IMR-90 (cell line): ENCODE measurements around the gene NAV2. TPM values are rescaled to one million over a fixed set of nuclear protein-coding genes. Genes with fewer than 3 reads are reported as not detected.

Source experiments
- ATAC-seq: fragments of 200-7000 bp; cut with Tn5 transposase; 2 replicates; pipeline ENCODE4 v1.9.1; 2020; ENCODE audit warnings: low read depth, mild to moderate bottlenecking, moderate library complexity
- BruUV-seq: library from RNA; stranded (reverse); fragments of 400-500 nt; replicated peaks from 2 replicates; lab custom pipeline; 2021; lab: Mats Ljungman, UMichigan
- CTCF ChIA-PET: fragments of 300-600 bp; formaldehyde crosslinking; extraction: SDS; loops from one replicate; lab custom pipeline; 2021; ENCODE audit warnings: antibody characterized with exemption; lab: Yijun Ruan, JAX
- POLR2A ChIA-PET: fragments of 300-600 bp; sonication (Branson Sonifier 250); formaldehyde crosslinking; loops from one replicate; lab custom pipeline; 2022; ENCODE audit warnings: antibody characterized with exemption; ENCODE audit not compliant: unreplicated experiment; lab: Charles Lee
- DNase-seq: peaks from one replicate; pipeline ENCODE4 v3.0.0; 2013
- H2AFZ ChIP-seq: replicated peaks from 2 replicates; pipeline ENCODE3; 2013; ENCODE audit warnings: low read length, mild to moderate bottlenecking; ENCODE audit not compliant: poor library complexity
- H2AK5ac ChIP-seq: 2 replicates; pipeline ENCODE4 v1.6.1; 2013; ENCODE audit warnings: low read depth, low read length, inconsistent platforms
- H2AK9ac ChIP-seq: replicated peaks from 2 replicates; pipeline ENCODE3; 2013; ENCODE audit warnings: mild to moderate bottlenecking, low read depth, low read length, moderate library complexity; ENCODE audit not compliant: poor library complexity
- H2BK120ac ChIP-seq: 2 replicates; pipeline ENCODE4 v1.6.1; 2013; ENCODE audit warnings: low read depth, low read length, inconsistent platforms
- H2BK15ac ChIP-seq: 3 replicates; pipeline ENCODE4 v1.6.1; 2013; ENCODE audit warnings: low read depth, low read length, inconsistent platforms
- H2BK20ac ChIP-seq: 2 replicates; pipeline ENCODE4 v1.6.1; 2013; ENCODE audit warnings: low read depth, mild to moderate bottlenecking, inconsistent platforms, low read length, moderate library complexity
- H2BK5ac ChIP-seq: 2 replicates; pipeline ENCODE4 v1.6.1; 2013; ENCODE audit warnings: mild to moderate bottlenecking, low read depth, low read length, inconsistent platforms; ENCODE audit not compliant: poor library complexity, severe bottlenecking
- H3K14ac ChIP-seq: replicated peaks from 2 replicates; pipeline ENCODE4 v1.6.1; 2013; ENCODE audit warnings: low read depth, low read length, inconsistent platforms
- H3K18ac ChIP-seq: 2 replicates; pipeline ENCODE4 v1.6.1; 2013; ENCODE audit warnings: low read depth, low read length, control low read depth
- H3K23ac ChIP-seq: 2 replicates; pipeline ENCODE4 v1.6.1; 2013; ENCODE audit warnings: low read depth, low read length, inconsistent platforms
- H3K27ac ChIP-seq: 2 replicates; pipeline ENCODE4 v1.5.1; 2013; ENCODE audit warnings: mild to moderate bottlenecking, control low read depth, low read length; ENCODE audit not compliant: insufficient read depth
- H3K27me3 ChIP-seq: 2 replicates; pipeline ENCODE4 v1.6.1; 2013; ENCODE audit warnings: low read length; ENCODE audit not compliant: control insufficient read depth, insufficient read depth
- H3K36me3 ChIP-seq: 2 replicates; pipeline ENCODE4 v1.6.1; 2013; ENCODE audit warnings: low read length, mixed read lengths; ENCODE audit not compliant: control insufficient read depth, insufficient read depth
- H3K4ac ChIP-seq: 2 replicates; pipeline ENCODE4 v1.6.1; 2013; ENCODE audit warnings: low read depth, low read length, inconsistent platforms
- H3K4me1 ChIP-seq: 2 replicates; pipeline ENCODE4 v1.6.1; 2013; ENCODE audit warnings: low read length, mixed read lengths; ENCODE audit not compliant: control insufficient read depth, insufficient read depth
- H3K4me2 ChIP-seq: 2 replicates; pipeline ENCODE4 v1.6.1; 2013; ENCODE audit warnings: low read depth, mild to moderate bottlenecking, control low read depth, low read length, moderate library complexity
- H3K4me3 ChIP-seq: 2 replicates; pipeline ENCODE4 v1.5.1; 2013; ENCODE audit warnings: low read depth, mild to moderate bottlenecking, control low read depth, low read length, moderate library complexity; ENCODE audit not compliant: insufficient read depth
- H3K56ac ChIP-seq: 2 replicates; pipeline ENCODE4 v1.6.1; 2013; ENCODE audit warnings: low read length, inconsistent platforms; ENCODE audit not compliant: insufficient read depth; ENCODE audit errors: extremely low read depth
- H3K79me1 ChIP-seq, 2 experiments: 2 replicates each; pipeline ENCODE4 v1.6.1; 2013; ENCODE audit warnings: low read length in 2 of 2, inconsistent platforms in 1 of 2, low read depth in 1 of 2
- H3K9ac ChIP-seq: 2 replicates; pipeline ENCODE4 v1.6.1; 2013; ENCODE audit warnings: low read depth, low read length, control low read depth
- H3K9me1 ChIP-seq: 2 replicates; pipeline ENCODE4 v1.6.1; 2013; ENCODE audit warnings: low read length, inconsistent platforms; ENCODE audit not compliant: insufficient read depth
- H3K9me3 ChIP-seq: 2 replicates; pipeline ENCODE4 v1.6.1; 2013; ENCODE audit warnings: low read length; ENCODE audit not compliant: control insufficient read depth, insufficient read depth
- H4K20me1 ChIP-seq: 2 replicates; pipeline ENCODE4 v1.6.1; 2013; ENCODE audit warnings: low read length, inconsistent platforms; ENCODE audit not compliant: insufficient read depth
- H4K5ac ChIP-seq: 2 replicates; pipeline ENCODE4 v1.6.1; 2013; ENCODE audit warnings: mild to moderate bottlenecking, low read depth, low read length, control low read depth
- H4K8ac ChIP-seq, 2 experiments: 2 replicates each; pipeline ENCODE4 v1.6.1; 2013; ENCODE audit warnings: low read depth in 2 of 2, low read length in 2 of 2, control low read depth in 1 of 2, inconsistent platforms in 1 of 2
- H4K91ac ChIP-seq: 2 replicates; pipeline ENCODE4 v1.6.1; 2013; ENCODE audit warnings: low read depth, low read length, inconsistent platforms; ENCODE audit not compliant: insufficient read depth
- CEBPB ChIP-seq: IDR thresholded peaks from 2 replicates; pipeline ENCODE4 v1.6.1; 2012; ENCODE audit warnings: low read depth, low read length, improper control_type of control experiment
- CHD1 ChIP-seq: IDR thresholded peaks from 2 replicates; pipeline ENCODE4 v1.6.1; 2012; ENCODE audit warnings: low read depth, low read length, improper control_type of control experiment
- CTCF ChIP-seq: conservative IDR thresholded peaks from 2 replicates; pipeline ENCODE4 v1.5.1; 2012; ENCODE audit warnings: mild to moderate bottlenecking, low read depth, low read length, improper control_type of control experiment
- ELK1 ChIP-seq: fragments of 150-350 bp; IDR thresholded peaks from 2 replicates; pipeline ENCODE4 v1.6.1; 2016; ENCODE audit warnings: low read depth, mild to moderate bottlenecking, low read length, moderate library complexity, borderline replicate concordance
- FOS ChIP-seq: fragments of 150-350 bp; IDR thresholded peaks from 2 replicates; pipeline ENCODE4 v1.6.1; 2016; ENCODE audit warnings: low read depth, low read length
- MAFK ChIP-seq: IDR thresholded peaks from 2 replicates; pipeline ENCODE4 v1.6.1; 2012; ENCODE audit warnings: low read depth, low read length, improper control_type of control experiment
- NFE2L2 ChIP-seq: fragments of 150-350 bp; IDR thresholded peaks from 2 replicates; pipeline ENCODE4 v1.6.1; 2016; ENCODE audit warnings: low read depth, mild to moderate bottlenecking, low read length
- POLR2A ChIP-seq: IDR thresholded peaks from 2 replicates; pipeline ENCODE4 v1.6.1; 2012; ENCODE audit warnings: mild to moderate bottlenecking, low read depth, low read length
- RAD21 ChIP-seq: IDR thresholded peaks from 2 replicates; pipeline ENCODE4 v1.6.1; 2012; ENCODE audit warnings: low read length, improper control_type of control experiment
- RCOR1 ChIP-seq: IDR thresholded peaks from 2 replicates; pipeline ENCODE4 v1.6.1; 2012; ENCODE audit warnings: mild to moderate bottlenecking, low read length, improper control_type of control experiment; ENCODE audit not compliant: insufficient replicate concordance
- RFX5 ChIP-seq: IDR thresholded peaks from 2 replicates; pipeline ENCODE4 v1.8.0; 2012; ENCODE audit warnings: low read depth, mild to moderate bottlenecking, low read length, moderate library complexity
- SMC3 ChIP-seq: fragments of 150-350 bp; IDR thresholded peaks from 2 replicates; pipeline ENCODE4 v1.6.1; 2016; ENCODE audit warnings: low read depth, mild to moderate bottlenecking, antibody characterized with exemption, low read length, moderate library complexity
- WGBS, 2 experiments: methylation state at CpG; one replicate each; pipeline versions ENCODE4 v1.1.5 to v1.1.7; 2013; ENCODE audit warnings: missing lambda C conversion rate in 2 of 2; ENCODE audit not compliant: insufficient read length in 1 of 2; ENCODE audit errors: extremely low coverage in 2 of 2; 5-methylcytosine and 5-hydroxymethylcytosine counted together
- dilution Hi-C: fragments of 300-500 bp; cut with HindIII; formaldehyde crosslinking; loops from one replicate; pipeline ENCODE4 v1.14.3; 2018; ENCODE audit warnings: low sequenced_read_pairs; ENCODE audit not compliant: unreplicated experiment
- in situ Hi-C: fragments of 300-500 bp; cut with MboI; formaldehyde crosslinking; loops from 3 replicates; pipeline ENCODE4 v1.14.3; 2019; ENCODE audit warnings: low sequenced_read_pairs, inconsistent platforms, mixed read lengths
- intact Hi-C: fragments of 100-400 bp; cut with micrococcal nuclease; formaldehyde crosslinking; loops from 2 replicates; pipeline ENCODE4 v1.10.0; 2022
- polyA plus RNA-seq, 3 experiments: library from polyadenylated mRNA; depleted of rRNA; stranded (reverse); fragments of >200 nt; gene quantifications; 2 replicates each; pipeline ENCODE4 v1.2.3, GENCODE V29; 2012; ENCODE audit warnings: low replicate concordance in 1 of 3
- total RNA-seq: library from RNA; depleted of rRNA; stranded (reverse); fragments of >200 nt; gene quantifications from 2 replicates; pipeline ENCODE4 v1.2.3, GENCODE V29; 2012

Gene NAV2
- total and polyA plus RNA-seq, 2 of the 4 experiments (the other 2 are of a cell fraction), result 4.5 to 12.6 TPM

GRCh38 chr11:20021771-20022362, 309.2 kb downstream of the NAV2 start:
- H3K9me3 ChIP-seq, result no peaks in the 10 kb centered on the region
- no peaks in the 10 kb centered on the region for H3K9me1 ChIP-seq
- no peak overlapping the region for H2BK120ac ChIP-seq
- H2AK9ac ChIP-seq, result no peak overlapping the region
- no peak overlapping the region for H2BK20ac ChIP-seq
- 0 out of 2 replicates have a peak overlapping the region, but pooled peaks have one; percentile 32 for H3K27ac ChIP-seq
- H2AFZ ChIP-seq, result no peak overlapping the region
- no peaks in the 10 kb centered on the region for H3K36me3 ChIP-seq
- no peak overlapping the region for H3K4me3 ChIP-seq
- no peak overlapping the region for H2AK5ac ChIP-seq
- no peak overlapping the region for H3K4ac ChIP-seq
- BruUV-seq, result no TSS peak
- CTCF ChIA-PET, result interaction anchor here (0.6 to 3.0 kb wide), 3 partner anchors 11 to 17 kb away, joined by 3 to 11 read pairs (median 3); no protein-coding TSS in a partner anchor
- H3K27me3 ChIP-seq, result no peaks in the 10 kb centered on the region
- H3K4me1 ChIP-seq, result peaks cover 24% of the 10 kb centered on the region
- H2BK15ac ChIP-seq, result no peak overlapping the region
- in situ Hi-C loops, result no loop called here
- TF ChIP-seq CEBPB (no peak), RCOR1 (no peak), NFE2L2 (no peak), RAD21 (no peak), FOS (no peak), RFX5 (no peak), CTCF (no peak), ELK1 (no peak), CHD1 (no peak), SMC3 (no peak), POLR2A (no peak), MAFK (no peak)
- no peak overlapping the region for H3K56ac ChIP-seq
- peak overlapping the region; percentile 43; the same call in 1 of the 2 replicates for H3K4me2 ChIP-seq
- dilution Hi-C loops, result no loop called here
- H3K14ac ChIP-seq, result 0 out of 2 replicates have a peak overlapping the region, but pooled peaks have one; percentile 5
- H4K8ac ChIP-seq, result no peak overlapping the region
- H4K20me1 ChIP-seq, result peaks cover 17% of the 10 kb centered on the region; the same call in 1 of the 2 replicates
- no peak overlapping the region for H3K23ac ChIP-seq
- H4K5ac ChIP-seq, result peak overlapping the region; percentile 46; the same call in 1 of the 2 replicates
- no CpG with 5 or more reads among the region's 4 CpGs for WGBS, 2 experiments
- POLR2A ChIA-PET, result no interaction called here
- no peak overlapping the region for H3K9ac ChIP-seq
- intact Hi-C loops, result no loop called here
- peak overlapping the region; percentile 7; the same call in 1 of the 2 replicates for H4K91ac ChIP-seq
- H3K18ac ChIP-seq, result peak overlapping the region; percentile 37; the same call in 1 of the 2 replicates
- ATAC-seq (no peak; the same call in 1 of the 2 replicates), DNase-seq (no peak)
- peaks cover 29% of the 10 kb centered on the region in 2 experiments for H3K79me1 ChIP-seq
- peak overlapping the region; percentile 8 for H2BK5ac ChIP-seq
